HG02678 (cell line): ENCODE data around the gene PCDHGB7.
"Not testable (repeated sequence)": the region's sequence is repeated elsewhere in the genome, so short reads cannot be mapped to it uniquely, and the experiment has no call there.

Source experiments
- ATAC-seq: cut with Tn5 transposase; IDR thresholded peaks from one replicate; pipeline ENCODE4 v1.9.1; 2021; ENCODE audit warnings: mild to moderate bottlenecking, moderate library complexity; ENCODE audit not compliant: unreplicated experiment

PCDHGB7 gene

DNA sequence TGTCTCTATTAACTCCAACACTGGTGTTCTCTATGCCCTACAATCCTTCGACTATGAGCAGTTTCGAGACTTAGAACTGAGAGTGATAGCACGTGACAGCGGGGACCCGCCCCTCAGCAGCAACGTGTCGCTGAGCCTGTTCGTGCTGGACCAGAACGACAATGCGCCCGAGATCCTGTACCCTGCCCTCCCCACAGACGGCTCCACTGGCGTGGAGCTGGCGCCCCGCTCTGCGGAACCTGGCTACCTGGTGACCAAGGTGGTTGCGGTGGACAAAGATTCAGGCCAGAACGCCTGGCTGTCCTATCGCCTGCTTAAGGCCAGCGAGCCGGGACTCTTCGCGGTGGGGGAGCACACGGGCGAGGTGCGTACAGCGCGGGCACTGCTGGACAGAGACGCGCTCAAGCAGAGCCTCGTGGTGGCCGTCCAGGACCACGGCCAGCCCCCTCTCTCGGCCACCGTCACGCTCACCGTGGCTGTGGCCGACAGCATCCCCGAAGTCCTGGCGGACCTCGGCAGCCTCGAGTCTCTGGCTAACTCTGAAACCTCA is 5.3 kb downstream of the PCDHGB7 start:
- no peak for ATAC-seq

DNA sequence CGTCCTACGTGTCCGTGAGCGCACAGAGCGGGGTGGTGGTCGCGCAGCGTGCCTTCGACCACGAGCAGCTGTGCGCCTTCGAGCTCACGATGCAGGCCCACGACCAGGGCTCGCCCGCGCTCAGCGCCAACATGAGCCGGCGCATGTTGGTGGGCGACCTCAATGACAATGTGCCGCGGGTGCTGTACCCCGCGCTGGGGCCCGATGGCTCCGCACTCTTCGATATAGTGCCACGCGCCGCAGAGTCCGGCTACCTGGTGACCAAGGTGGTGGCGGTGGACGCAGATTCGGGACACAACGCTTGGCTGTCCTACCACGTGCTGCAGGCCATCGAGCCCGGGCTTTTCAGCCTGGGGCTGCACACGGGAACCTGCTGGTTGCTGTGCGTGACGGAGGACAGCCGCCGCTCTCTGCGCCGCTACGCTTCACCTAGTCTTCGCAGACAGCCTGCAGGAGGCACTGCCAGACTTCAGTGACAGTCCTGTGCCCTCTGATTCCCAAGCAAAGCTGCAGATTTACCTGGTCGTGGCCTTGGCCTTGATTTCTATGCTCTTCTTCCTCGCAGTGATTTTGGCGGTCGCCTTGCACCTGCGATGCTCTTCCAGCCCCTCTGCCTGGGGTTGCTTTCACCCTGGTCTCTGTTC is 10.4 kb downstream of the PCDHGB7 start:
- ATAC-seq = no peak

DNA sequence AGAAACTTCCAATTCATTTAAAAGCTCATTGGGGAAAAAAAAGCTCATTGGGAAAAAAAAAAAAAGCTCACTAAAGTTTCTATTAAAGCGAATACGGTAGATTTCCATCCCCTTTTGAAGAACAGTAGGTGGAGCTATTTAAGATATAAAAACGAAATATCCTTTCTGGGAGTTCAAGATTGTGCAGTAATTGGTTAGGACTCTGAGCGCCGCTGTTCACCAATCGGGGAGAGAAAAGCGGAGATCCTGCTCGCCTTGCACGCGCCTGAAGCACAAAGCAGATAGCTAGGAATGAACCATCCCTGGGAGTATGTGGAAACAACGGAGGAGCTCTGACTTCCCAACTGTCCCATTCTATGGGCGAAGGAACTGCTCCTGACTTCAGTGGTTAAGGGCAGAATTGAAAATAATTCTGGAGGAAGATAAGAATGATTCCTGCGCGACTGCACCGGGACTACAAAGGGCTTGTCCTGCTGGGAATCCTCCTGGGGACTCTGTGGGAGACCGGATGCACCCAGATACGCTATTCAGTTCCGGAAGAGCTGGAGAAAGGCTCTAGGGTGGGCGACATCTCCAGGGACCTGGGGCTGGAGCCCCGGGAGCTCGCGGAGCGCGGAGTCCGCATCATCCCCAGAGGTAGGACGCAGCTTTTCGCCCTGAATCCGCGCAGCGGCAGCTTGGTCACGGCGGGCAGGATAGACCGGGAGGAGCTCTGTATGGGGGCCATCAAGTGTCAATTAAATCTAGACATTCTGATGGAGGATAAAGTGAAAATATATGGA is 13.0 kb downstream of the PCDHGB7 start, which contains the start of gene PCDHGA12:
TSS of gene PCDHGA12 (plus strand) at position 176 of the 782 bp plus-strand sequence. CDS start at position 429, 253 bp downstream.
- no peak for ATAC-seq

DNA sequence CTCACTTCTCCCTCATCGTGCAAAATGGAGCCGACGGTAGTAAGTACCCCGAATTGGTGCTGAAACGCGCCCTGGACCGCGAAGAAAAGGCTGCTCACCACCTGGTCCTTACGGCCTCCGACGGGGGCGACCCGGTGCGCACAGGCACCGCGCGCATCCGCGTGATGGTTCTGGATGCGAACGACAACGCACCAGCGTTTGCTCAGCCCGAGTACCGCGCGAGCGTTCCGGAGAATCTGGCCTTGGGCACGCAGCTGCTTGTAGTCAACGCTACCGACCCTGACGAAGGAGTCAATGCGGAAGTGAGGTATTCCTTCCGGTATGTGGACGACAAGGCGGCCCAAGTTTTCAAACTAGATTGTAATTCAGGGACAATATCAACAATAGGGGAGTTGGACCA is 13.8 kb downstream of the PCDHGB7 start:
- ATAC-seq = peak; percentile 41

DNA sequence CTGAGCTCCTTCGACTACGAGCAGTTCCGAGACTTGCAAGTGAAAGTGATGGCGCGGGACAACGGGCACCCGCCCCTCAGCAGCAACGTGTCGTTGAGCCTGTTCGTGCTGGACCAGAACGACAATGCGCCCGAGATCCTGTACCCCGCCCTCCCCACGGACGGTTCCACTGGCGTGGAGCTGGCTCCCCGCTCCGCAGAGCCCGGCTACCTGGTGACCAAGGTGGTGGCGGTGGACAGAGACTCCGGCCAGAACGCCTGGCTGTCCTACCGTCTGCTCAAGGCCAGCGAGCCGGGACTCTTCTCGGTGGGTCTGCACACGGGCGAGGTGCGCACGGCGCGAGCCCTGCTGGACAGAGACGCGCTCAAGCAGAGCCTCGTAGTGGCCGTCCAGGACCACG is 14.8 kb downstream of the PCDHGB7 start:
- not testable (repeated sequence) for ATAC-seq

DNA sequence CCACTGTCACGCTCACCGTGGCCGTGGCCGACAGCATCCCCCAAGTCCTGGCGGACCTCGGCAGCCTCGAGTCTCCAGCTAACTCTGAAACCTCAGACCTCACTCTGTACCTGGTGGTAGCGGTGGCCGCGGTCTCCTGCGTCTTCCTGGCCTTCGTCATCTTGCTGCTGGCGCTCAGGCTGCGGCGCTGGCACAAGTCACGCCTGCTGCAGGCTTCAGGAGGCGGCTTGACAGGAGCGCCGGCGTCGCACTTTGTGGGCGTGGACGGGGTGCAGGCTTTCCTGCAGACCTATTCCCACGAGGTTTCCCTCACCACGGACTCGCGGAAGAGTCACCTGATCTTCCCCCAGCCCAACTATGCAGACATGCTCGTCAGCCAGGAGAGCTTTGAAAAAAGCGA is 15.2 kb downstream of the PCDHGB7 start:
- not testable (repeated sequence) for ATAC-seq

DNA sequence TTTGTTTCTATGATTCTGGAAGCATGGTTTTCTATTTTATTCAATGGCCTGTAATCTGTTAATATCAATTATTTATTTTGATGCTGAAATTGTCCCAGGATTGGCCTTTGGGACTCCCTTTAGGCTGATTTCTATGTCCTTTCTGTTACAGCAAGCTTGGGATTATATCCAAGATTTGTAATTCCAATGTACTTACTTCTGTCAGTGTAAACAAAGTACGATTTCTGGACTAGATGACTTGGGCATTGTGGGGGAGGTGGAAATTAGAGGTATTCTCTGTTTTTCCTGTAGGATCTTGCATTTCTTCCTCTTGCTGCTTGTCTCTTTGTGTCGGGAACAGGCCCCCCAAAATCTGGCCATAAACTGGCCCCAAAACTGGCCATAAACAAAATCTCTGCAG is 16.5 kb downstream of the PCDHGB7 start:
- ATAC-seq = no peak

DNA sequence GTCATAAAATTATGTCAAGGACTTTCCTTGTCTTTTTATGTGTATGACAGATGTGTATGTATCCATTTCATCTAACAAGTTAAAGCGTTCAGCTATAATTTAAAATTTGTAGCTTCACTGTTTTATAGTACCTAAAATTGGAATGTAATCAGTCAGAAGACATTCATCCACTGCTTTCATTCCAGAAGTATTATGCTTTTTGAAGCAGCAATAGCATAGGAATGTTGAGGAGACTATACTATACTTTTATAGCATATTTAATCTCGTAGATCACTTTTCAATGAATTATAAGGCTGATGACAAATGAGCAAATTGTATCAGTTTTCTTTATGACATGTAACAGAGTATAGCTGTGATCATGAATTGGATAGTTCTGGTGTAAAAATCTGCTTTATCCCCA is 19.7 kb downstream of the PCDHGB7 start:
- ATAC-seq = no peak

DNA sequence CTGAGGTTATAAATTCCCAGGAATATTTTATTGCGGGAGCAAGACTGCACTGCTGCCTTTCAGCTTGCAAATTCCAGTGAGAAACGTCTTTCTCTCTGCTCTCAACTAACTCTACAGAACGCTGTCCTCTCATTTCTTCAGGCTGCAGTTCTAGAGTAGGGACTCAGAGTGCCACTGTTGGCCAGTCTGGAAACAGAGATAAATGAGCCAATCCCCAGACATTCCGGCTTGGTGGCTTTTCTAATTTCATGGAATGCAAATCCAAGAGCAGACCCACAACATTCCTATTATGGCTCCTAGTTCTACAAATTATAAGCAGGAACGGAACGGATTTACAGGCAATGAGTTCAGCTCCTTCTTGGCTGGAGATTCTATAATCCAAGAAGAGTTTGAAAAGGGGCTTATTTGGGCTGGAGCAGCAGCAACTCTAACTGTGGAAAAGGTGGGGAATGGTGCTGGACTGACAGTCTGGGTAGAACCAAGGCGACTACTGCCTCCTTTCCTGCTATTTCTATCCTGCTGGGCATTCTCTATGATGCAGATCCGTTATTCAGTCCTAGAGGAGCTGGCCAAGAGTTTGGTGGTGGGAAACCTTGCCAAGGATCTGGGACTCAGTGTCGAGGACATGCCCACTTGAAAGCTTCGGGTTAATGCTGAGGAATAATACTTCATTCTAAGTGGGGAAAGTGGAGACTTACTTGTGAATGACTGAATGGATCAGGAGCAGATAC is 22.1 kb downstream of the PCDHGB7 start:
- no peak for ATAC-seq

DNA sequence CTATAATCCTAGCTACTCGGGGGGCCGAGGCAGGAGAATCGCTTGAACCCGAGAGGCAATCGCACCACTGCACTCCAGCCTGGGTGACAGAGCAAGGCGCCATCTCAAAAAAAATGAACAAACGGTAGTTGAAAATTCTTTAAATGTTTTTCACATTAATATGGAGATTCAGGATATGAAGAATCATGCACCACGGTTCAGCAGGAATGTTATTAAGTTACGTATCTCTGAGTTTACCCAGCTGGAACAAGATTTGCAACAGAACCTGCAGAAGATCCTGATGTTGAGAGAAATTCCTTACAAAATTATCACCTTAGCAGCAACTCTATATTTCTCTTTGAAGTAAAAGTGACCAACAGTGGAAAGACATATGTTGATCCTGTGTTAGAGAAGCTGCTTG is 22.9 kb downstream of the PCDHGB7 start:
- no peak for ATAC-seq

DNA sequence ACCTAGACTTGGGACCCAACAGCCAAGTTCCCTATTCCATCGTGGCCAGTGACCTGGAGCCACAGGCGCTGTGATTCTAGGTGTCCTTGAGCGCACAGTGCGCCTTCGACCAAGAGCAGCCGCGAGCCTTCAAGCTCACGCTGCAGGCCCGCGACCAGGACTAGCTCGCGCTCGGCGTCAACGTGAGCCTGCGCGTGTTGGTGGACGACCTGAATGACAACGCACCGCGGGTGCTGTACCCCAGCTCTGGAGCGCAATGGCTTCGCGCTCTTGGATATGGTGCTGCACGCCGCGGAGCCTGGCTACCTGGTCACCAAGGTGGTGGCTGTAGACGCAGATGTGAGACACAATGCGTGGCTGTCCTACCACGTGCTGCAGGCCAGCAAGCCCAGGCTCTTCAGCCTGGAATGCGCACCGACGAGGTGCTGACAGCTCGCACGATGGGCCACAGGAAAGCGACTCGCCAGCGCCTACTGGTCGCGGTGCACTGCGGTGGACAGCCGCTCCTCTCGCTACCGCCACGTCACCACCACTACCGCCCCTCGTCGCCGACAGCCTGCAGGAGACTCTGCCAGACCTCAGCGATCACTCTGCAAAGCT is 24.2 kb downstream of the PCDHGB7 start:
- ATAC-seq = no peak

DNA sequence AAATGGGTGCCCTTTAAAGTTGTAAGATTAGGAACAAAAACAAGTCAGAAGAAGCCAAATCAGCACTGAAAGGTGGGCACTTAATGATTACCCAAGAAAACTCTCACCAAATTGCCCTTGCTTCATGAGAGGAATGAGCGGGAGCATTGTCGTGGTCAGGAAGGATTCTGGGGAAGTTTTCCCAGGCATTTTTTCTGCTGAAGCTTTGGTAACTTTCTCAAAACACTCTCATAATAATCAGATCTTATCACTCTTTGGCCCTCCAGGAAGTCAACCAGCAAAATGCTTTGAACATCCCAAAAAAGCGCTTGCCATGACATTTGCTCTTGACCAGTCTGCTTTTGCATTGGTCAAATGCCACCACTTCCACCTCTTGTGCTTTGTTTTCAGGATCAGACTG is 47.9 kb downstream of the PCDHGB7 start:
- ATAC-seq = no peak
